Measurements from ENCODE around the gene ZMIZ1.

ZMIZ1 gene

GRCh38 chr10:79108728-79109127, 40.0 kb downstream of the ZMIZ1 start:
- Histone ChIP-seq H3K36me3 (ENCODE audit: control insufficient read depth in 1 of 2, insufficient read depth in 2 of 2, low read depth in 1 of 2, low read length in 2 of 2) (peaks cover 35 to 56% of the 10 kb centered on the region in 2 experiments), H3K23ac (ENCODE audit: low read length in 2 of 2) (peak overlapping the region in 1 of 2 experiments; percentile 46), H2AK5ac (ENCODE audit: low read length, severe bottlenecking) (no peak overlapping the region), H3K4me3 (ENCODE audit: insufficient read depth in 1 of 2, low read depth in 1 of 2, low read length in 2 of 2) (no peak overlapping the region), H3K27ac (ENCODE audit: low read length, poor library complexity, severe bottlenecking) (no peak overlapping the region), H3K4me1 (ENCODE audit: control insufficient read depth, insufficient read depth, low read depth, low read length) (peaks cover 71% of the 10 kb centered on the region), H3K9me3 (ENCODE audit: control insufficient read depth, low read length) (no peaks in the 10 kb centered on the region), H3K4me2 (ENCODE audit: low read length, poor library complexity, severe bottlenecking) (no peak overlapping the region), H3K4ac (ENCODE audit: low read depth in 1 of 2, low read length in 2 of 2) (no peak overlapping the region), H2BK12ac (ENCODE audit: low read length in 2 of 2) (peak overlapping the region in 1 of 2 experiments; percentile 21), H2BK120ac (ENCODE audit: low read depth, low read length) (no peak overlapping the region), H4K8ac (ENCODE audit: low read length) (no peak overlapping the region), H3K79me1 (replicated peaks; ENCODE audit: low read length, poor library complexity, severe bottlenecking) (peaks cover 8% of the 10 kb centered on the region), H3K18ac (ENCODE audit: low read depth in 1 of 2, low read length in 2 of 2) (no peak overlapping the region), H4K91ac (ENCODE audit: low read length) (no peak overlapping the region), H3K27me3 (ENCODE audit: control insufficient read depth in 1 of 2, insufficient read depth in 1 of 2, low read length in 2 of 2) (no peaks in the 10 kb centered on the region), H3K9ac (ENCODE audit: low read length) (no peak overlapping the region), H2BK15ac (ENCODE audit: low read depth, poor library complexity, severe bottlenecking) (no peak overlapping the region), H3K14ac (ENCODE audit: low read length in 2 of 2) (peak overlapping the region in 1 of 2 experiments; percentile 19), H2AFZ (ENCODE audit: low read depth, low read length) (no peak overlapping the region), H2BK5ac (ENCODE audit: low read depth, low read length, poor library complexity, severe bottlenecking) (no peak overlapping the region)
- no peak for DNase-seq
- 87% methylated on average over 6 of the region's 6 CpGs for WGBS

- H2BK12ac ChIP-seq (ENCODE audit: low read length in 2 of 2) = no peak overlapping the region
- no peak overlapping the region for H3K4me2 ChIP-seq (ENCODE audit: low read length, poor library complexity, severe bottlenecking)
- no peak overlapping the region for H2BK5ac ChIP-seq (ENCODE audit: low read depth, low read length, poor library complexity, severe bottlenecking)
- no peak overlapping the region for H2AK5ac ChIP-seq (ENCODE audit: low read length, severe bottlenecking)
- 93% methylated on average over 5 of the region's 5 CpGs for WGBS
- H4K91ac ChIP-seq (ENCODE audit: low read length) = no peak overlapping the region
- H2AFZ ChIP-seq (ENCODE audit: low read depth, low read length) = no peak overlapping the region
- H2BK15ac ChIP-seq (ENCODE audit: low read depth, poor library complexity, severe bottlenecking) = no peak overlapping the region
- peaks cover 81% of the 10 kb centered on the region for H3K4me1 ChIP-seq (ENCODE audit: control insufficient read depth, insufficient read depth, low read depth, low read length)
- peaks cover 33 to 56% of the 10 kb centered on the region in 2 experiments for H3K36me3 ChIP-seq (ENCODE audit: control insufficient read depth in 1 of 2, insufficient read depth in 2 of 2, low read depth in 1 of 2, low read length in 2 of 2)
- H3K27ac ChIP-seq (ENCODE audit: low read length, poor library complexity, severe bottlenecking) = peak overlapping the region; percentile 40
- H3K79me1 ChIP-seq (replicated peaks; ENCODE audit: low read length, poor library complexity, severe bottlenecking) = peaks cover 6% of the 10 kb centered on the region
- H3K9ac ChIP-seq (ENCODE audit: low read length) = no peak overlapping the region
- H3K14ac ChIP-seq (ENCODE audit: low read length in 2 of 2) = no peak overlapping the region
- DNase-seq = no peak
- H2BK120ac ChIP-seq (ENCODE audit: low read depth, low read length) = no peak overlapping the region
- no peak overlapping the region for H3K4me3 ChIP-seq (ENCODE audit: insufficient read depth in 1 of 2, low read depth in 1 of 2, low read length in 2 of 2)
- no peak overlapping the region for H4K8ac ChIP-seq (ENCODE audit: low read length)
- H3K4ac ChIP-seq (ENCODE audit: low read depth in 1 of 2, low read length in 2 of 2) = no peak overlapping the region
- H3K27me3 ChIP-seq (ENCODE audit: control insufficient read depth in 1 of 2, insufficient read depth in 1 of 2, low read length in 2 of 2) = no peaks in the 10 kb centered on the region
- no peak overlapping the region for H3K23ac ChIP-seq (ENCODE audit: low read length in 2 of 2)
- no peaks in the 10 kb centered on the region for H3K9me3 ChIP-seq (ENCODE audit: control insufficient read depth, low read length)
- H3K18ac ChIP-seq (ENCODE audit: low read depth in 1 of 2, low read length in 2 of 2) = no peak overlapping the region
Measured at GRCh38 chr10:79111427-79111826, 42.7 kb downstream of the ZMIZ1 start.

- Histone ChIP-seq H3K23ac (ENCODE audit: low read length in 2 of 2) (peak overlapping the region in 1 of 2 experiments; percentile 10), H3K9ac (ENCODE audit: low read length) (peak overlapping the region; percentile 69), H2BK15ac (ENCODE audit: low read depth, poor library complexity, severe bottlenecking) (no peak overlapping the region), H3K4ac (ENCODE audit: low read depth in 1 of 2, low read length in 2 of 2) (peak overlapping the region in 1 of 2 experiments; percentile 35), H3K9me3 (ENCODE audit: control insufficient read depth, low read length) (no peaks in the 10 kb centered on the region), H3K79me1 (replicated peaks; ENCODE audit: low read length, poor library complexity, severe bottlenecking) (peaks cover 8% of the 10 kb centered on the region), H2BK5ac (ENCODE audit: low read depth, low read length, poor library complexity, severe bottlenecking) (no peak overlapping the region), H3K4me3 (ENCODE audit: insufficient read depth in 1 of 2, low read depth in 1 of 2, low read length in 2 of 2) (no peak overlapping the region), H4K91ac (ENCODE audit: low read length) (no peak overlapping the region), H2BK120ac (ENCODE audit: low read depth, low read length) (no peak overlapping the region), H3K27ac (ENCODE audit: low read length, poor library complexity, severe bottlenecking) (peak overlapping the region; percentile 40), H2AK5ac (ENCODE audit: low read length, severe bottlenecking) (peak overlapping the region; percentile 79), H2AFZ (ENCODE audit: low read depth, low read length) (no peak overlapping the region), H3K27me3 (ENCODE audit: control insufficient read depth in 1 of 2, insufficient read depth in 1 of 2, low read length in 2 of 2) (no peaks in the 10 kb centered on the region), H3K36me3 (ENCODE audit: control insufficient read depth in 1 of 2, insufficient read depth in 2 of 2, low read depth in 1 of 2, low read length in 2 of 2) (peaks cover 32 to 58% of the 10 kb centered on the region in 2 experiments), H2BK12ac (ENCODE audit: low read length in 2 of 2) (no peak overlapping the region), H3K4me2 (ENCODE audit: low read length, poor library complexity, severe bottlenecking) (no peak overlapping the region), H3K14ac (ENCODE audit: low read length in 2 of 2) (peak overlapping the region in 1 of 2 experiments; percentile 26), H3K4me1 (ENCODE audit: control insufficient read depth, insufficient read depth, low read depth, low read length) (peaks cover 81% of the 10 kb centered on the region), H4K8ac (ENCODE audit: low read length) (no peak overlapping the region), H3K18ac (ENCODE audit: low read depth in 1 of 2, low read length in 2 of 2) (peak overlapping the region in 1 of 2 experiments; percentile 5)
- DNase-seq = no peak
- 95% methylated on average over 11 of the region's 12 CpGs for WGBS
Measured at GRCh38 chr10:79111846-79112614, 43.3 kb downstream of the ZMIZ1 start.

GRCh38 chr10:79112881-79113431, 44.2 kb downstream of the ZMIZ1 start:
- WGBS = 67% methylated on average over 11 of the region's 11 CpGs
- H2AFZ ChIP-seq (ENCODE audit: low read depth, low read length) = no peak overlapping the region

More at GRCh38 chr10:79112881-79113431, 44.2 kb downstream of the ZMIZ1 start:
- no peaks in the 10 kb centered on the region for H3K27me3 ChIP-seq (ENCODE audit: control insufficient read depth in 1 of 2, insufficient read depth in 1 of 2, low read length in 2 of 2)
- H3K4me2 ChIP-seq (ENCODE audit: low read length, poor library complexity, severe bottlenecking) = no peak overlapping the region
- H3K27ac ChIP-seq (ENCODE audit: low read length, poor library complexity, severe bottlenecking) = peak overlapping the region; percentile 61
- H2BK12ac ChIP-seq (ENCODE audit: low read length in 2 of 2) = peak overlapping the region; percentile 1 to 35
- peak overlapping the region; percentile 63 for H2AK5ac ChIP-seq (ENCODE audit: low read length, severe bottlenecking)
- peak overlapping the region in 1 of 2 experiments; percentile 50 for H3K14ac ChIP-seq (ENCODE audit: low read length in 2 of 2)
- peak overlapping the region; percentile 69 for H3K9ac ChIP-seq (ENCODE audit: low read length)
- H4K8ac ChIP-seq (ENCODE audit: low read length) = peak overlapping the region; percentile 27
- DNase-seq = peak; percentile 72
- H3K4ac ChIP-seq (ENCODE audit: low read depth in 1 of 2, low read length in 2 of 2) = peak overlapping the region in 1 of 2 experiments; percentile 37
- no peak overlapping the region for H3K23ac ChIP-seq (ENCODE audit: low read length in 2 of 2)
- H2BK15ac ChIP-seq (ENCODE audit: low read depth, poor library complexity, severe bottlenecking) = no peak overlapping the region
- no peak overlapping the region for H2BK5ac ChIP-seq (ENCODE audit: low read depth, low read length, poor library complexity, severe bottlenecking)
- no peaks in the 10 kb centered on the region for H3K9me3 ChIP-seq (ENCODE audit: control insufficient read depth, low read length)
- H3K36me3 ChIP-seq (ENCODE audit: control insufficient read depth in 1 of 2, insufficient read depth in 2 of 2, low read depth in 1 of 2, low read length in 2 of 2) = peaks cover 37 to 58% of the 10 kb centered on the region in 2 experiments
- H3K4me3 ChIP-seq (ENCODE audit: insufficient read depth in 1 of 2, low read depth in 1 of 2, low read length in 2 of 2) = peak overlapping the region in 1 of 2 experiments; percentile 0
- H3K79me1 ChIP-seq (replicated peaks; ENCODE audit: low read length, poor library complexity, severe bottlenecking) = peaks cover 11% of the 10 kb centered on the region
- peak overlapping the region; percentile 65 for H4K91ac ChIP-seq (ENCODE audit: low read length)
- H2BK120ac ChIP-seq (ENCODE audit: low read depth, low read length) = no peak overlapping the region
- peaks cover 80% of the 10 kb centered on the region for H3K4me1 ChIP-seq (ENCODE audit: control insufficient read depth, insufficient read depth, low read depth, low read length)
- H3K18ac ChIP-seq (ENCODE audit: low read depth in 1 of 2, low read length in 2 of 2) = peak overlapping the region; percentile 70 to 81

Data from mesenchymal stem cell (in vitro differentiated cells and primary cell).